ENCODE data around the gene MOCS3.
"Not testable (repeated sequence)": the region's sequence is repeated elsewhere in the genome, so short reads cannot be mapped to it uniquely, and the experiment has no call there.

Gene MOCS3

DNA sequence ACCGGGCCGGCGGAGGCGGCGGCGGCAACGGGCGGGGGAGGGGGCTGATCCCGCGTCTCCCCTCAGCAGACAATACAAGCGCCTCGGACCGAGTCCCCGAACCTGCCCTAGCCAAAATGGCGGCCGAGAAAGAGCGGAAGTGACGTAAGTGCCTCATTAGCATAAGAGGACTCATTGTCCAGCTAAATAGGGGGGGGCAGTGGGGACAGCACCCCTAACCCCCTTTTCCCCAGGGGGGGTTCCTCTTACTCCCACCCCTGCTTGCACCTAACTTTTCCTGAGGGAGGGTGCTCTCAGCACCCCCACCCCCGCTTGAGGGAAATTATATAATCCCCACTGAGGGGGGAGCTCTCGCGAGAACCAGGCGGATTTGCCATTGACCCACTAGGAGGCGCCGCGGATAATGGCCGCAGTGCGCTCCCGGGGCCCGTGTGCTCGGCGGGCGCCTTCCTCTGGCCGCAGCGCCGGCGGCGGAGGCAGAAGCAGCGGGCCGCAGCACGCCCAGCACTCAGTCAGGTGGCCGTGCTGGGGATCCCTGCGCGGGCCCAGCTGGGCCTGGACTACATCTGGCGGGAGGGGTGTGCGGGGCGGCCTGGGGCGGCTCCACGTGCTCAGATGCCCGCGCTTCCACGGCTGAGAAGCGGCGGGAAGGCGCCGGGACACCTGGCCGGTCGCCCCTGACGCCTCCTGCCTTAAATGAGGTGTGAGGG, 27.2 kb upstream of the MOCS3 start, which contains the start of gene ADNP:
Gene ADNP, minus strand, starts transcription at position 132 of the 710 bp plus-strand sequence. CDS start 27,441 bp downstream, outside the sequence.
- DNase-seq (ENCODE audit: low read depth in 2 of 3, low spot score in 2 of 3) = peak; percentile 71 to 84 (median 73)

DNA sequence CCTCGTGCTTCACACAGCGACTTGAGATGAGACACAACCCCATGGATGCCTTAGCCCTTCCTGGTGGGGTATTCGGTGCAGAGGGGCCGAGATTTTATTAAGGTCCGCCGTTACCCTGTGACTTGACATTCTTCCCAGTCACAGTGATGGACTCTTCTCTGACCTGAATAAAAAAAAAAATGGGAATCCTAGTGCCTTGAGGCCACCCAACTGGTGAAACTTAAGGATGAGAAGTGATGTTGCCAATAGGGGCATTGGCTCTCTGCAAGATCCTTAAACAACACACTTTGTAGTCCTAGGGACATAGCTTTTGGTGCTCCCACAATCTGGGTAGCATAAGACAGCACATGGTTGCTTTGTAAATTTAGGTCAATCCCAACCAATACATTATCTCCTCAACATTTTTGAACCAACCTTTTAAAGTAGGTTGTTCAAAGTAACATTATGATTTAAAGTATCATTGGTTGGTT, 26.6 kb upstream of the MOCS3 start:
- no peak for DNase-seq (ENCODE audit: low read depth in 2 of 3, low spot score in 2 of 3)

DNA sequence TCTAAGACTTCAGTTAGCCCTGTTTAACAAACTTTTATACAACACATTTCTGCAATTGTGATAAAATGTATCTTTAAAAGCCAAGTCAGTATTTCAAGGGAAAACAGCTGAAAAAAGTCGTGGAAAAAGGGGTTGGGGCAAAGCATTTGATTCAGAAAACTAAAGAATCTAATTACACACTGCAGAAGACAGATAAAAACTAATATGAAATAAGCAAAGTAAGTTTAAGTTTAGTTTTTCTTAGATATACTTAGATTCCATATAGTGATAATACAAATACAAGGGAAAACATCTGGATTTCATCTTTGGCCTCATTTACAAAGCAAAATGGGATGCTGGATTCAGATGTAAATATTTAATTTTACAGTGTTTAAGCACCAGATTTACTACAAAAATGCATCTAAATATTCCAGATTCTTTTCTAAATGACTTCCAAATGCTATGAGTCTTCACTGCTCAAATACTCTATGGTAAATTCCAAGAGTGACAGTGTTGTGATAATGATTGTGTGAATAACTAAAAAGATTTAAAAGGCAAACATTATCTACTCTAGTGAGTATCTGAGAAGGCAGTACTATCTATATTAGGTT, 25.8 kb upstream of the MOCS3 start:
- DNase-seq (ENCODE audit: low read depth in 2 of 3, low spot score in 2 of 3) = no peak

DNA sequence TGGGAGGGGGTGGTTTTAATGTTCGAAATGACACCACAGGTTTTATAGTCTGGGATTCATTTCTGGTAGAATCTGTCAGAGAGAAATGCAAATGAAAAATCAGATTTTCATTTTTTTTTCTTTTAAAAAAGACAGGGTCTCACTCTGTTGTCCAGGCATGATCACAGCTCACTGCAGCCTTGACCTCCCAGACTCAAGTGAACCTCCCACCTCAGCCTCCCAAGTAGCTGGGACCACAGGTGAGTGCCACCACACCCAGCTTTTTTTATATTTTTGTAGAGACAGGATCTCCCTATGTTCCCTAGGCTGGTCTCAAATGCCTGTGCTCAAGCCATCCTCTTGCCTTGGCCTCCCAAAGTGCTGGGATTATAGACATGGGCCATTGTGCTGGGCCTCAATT, 25.0 kb upstream of the MOCS3 start:
- no peak for DNase-seq (ENCODE audit: low read depth in 2 of 3, low spot score in 2 of 3)

DNA sequence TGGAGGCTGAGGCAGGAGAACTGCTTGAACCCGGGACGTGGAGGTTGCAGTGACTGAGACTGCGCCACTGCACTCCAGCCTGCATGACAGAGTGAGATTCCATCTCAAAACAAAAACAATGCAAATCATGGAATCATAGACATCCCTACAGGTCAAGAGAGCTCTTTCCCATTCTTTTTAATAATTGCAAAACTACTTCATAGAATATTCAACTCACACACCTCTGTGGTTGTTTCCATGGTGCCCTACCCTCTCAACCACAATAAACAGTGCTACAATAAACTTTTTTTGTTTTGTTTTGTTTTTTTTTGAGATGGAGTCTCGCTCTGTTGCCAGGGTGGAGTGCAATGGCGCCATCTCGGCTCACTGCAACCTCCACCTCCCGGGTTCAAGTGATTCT, 15.5 kb upstream of the MOCS3 start:
- DNase-seq (ENCODE audit: low read depth in 2 of 3, low spot score in 2 of 3) = no peak

GRCh38 chr20:50948132-50948785, 10.4 kb upstream of the MOCS3 start:
- DNase-seq (ENCODE audit: low read depth in 2 of 3, low spot score in 2 of 3) = no peak

DNA sequence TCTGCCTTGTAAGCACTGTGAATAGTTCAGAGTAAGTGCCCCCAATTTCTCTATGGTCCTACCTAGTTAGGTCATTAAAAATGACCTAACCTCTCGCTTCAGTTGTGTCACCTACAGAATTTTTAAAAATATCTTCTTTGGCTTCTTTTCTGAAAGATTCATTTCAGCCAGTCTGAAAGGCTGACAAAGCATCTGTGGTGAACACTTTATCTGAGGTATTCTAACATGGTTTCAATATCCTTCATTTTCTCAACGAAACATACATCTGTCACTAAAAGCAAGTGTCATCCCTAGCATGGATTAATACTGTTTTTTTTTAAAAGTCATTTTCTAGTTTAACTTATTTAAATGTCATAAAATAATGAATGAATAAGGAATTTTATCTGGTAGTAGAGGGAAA, 5.4 kb upstream of the MOCS3 start:
- no peak for DNase-seq (ENCODE audit: low read depth in 2 of 3, low spot score in 2 of 3)

DNA sequence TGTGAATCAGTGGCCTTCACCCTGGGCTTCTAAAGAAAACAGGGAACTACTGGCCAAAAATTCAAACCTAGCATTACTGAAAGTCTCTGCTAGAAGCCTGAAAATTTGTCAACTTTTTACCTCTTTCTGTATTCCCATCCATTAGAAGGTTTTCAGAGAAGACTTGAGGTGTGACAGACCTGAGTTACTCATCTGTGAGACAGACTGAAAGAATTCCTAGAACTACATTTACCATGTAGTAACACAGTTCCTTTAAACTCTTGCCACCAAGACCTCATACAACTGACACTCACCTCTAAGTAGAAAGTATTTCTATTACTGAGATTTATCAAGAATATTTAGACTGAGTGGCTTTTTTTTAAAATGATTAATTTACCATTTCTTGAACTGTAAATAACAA, 4.8 kb upstream of the MOCS3 start:
- DNase-seq (ENCODE audit: low read depth in 2 of 3, low spot score in 2 of 3) = no peak

DNA sequence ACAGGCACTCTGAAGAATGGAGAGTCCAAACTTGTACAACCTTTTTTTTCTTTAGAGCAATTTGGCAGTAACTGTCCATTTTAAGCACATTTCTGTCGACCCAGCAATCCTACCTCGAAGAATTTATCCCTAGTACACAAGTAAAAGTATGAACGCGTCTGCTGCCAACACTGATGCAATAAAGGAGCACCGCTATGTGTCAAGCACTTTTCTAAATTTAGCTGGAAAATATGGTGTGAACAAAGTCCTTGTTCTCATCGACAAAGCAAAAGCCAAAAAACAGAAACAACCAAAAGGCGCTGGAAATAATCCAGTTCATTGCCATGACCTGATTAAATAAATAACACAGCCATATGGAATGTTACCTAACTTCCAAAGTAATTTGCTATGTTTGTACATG, 1.3 kb upstream of the MOCS3 start:
- DNase-seq (ENCODE audit: low read depth in 2 of 3, low spot score in 2 of 3) = no peak

- DNase-seq (ENCODE audit: low read depth in 2 of 3, low spot score in 2 of 3) = peak; percentile 56 to 77 (median 76)
Observed at GRCh38 chr20:50957798-50958614, 612 bp upstream of the MOCS3 start, which contains the start of gene DPM1. Gene DPM1, minus strand, starts transcription at chr20:50958532. Its CDS starts 9 bp downstream, at chr20:50958523.

DNA sequence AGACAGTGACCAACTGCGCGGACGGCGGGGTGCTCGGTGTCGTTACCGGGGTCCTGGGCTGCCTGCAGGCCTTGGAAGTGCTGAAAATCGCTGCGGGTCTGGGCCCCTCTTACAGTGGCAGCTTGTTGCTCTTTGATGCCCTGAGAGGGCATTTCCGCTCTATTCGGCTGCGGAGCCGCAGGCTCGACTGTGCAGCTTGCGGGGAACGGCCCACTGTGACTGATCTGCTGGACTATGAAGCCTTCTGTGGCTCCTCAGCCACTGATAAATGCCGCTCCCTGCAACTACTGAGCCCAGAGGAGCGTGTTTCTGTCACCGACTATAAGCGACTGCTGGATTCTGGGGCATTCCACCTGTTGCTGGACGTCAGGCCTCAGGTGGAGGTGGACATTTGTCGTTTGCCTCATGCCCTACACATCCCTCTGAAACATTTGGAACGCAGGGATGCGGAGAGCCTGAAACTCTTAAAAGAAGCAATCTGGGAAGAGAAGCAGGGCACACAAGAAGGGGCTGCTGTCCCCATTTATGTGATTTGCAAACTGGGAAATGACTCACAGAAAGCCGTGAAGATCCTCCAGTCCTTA, 1.0 kb downstream of the MOCS3 start:
- DNase-seq (ENCODE audit: low read depth in 2 of 3, low spot score in 2 of 3) = no peak

- no peak for DNase-seq (ENCODE audit: low read depth in 2 of 3, low spot score in 2 of 3)
Observed at GRCh38 chr20:50967586-50967985, 9.0 kb downstream of the MOCS3 start.

- no peak for DNase-seq (ENCODE audit: low read depth in 2 of 3, low spot score in 2 of 3)
Observed at GRCh38 chr20:50968289-50968688, 9.7 kb downstream of the MOCS3 start.

DNA sequence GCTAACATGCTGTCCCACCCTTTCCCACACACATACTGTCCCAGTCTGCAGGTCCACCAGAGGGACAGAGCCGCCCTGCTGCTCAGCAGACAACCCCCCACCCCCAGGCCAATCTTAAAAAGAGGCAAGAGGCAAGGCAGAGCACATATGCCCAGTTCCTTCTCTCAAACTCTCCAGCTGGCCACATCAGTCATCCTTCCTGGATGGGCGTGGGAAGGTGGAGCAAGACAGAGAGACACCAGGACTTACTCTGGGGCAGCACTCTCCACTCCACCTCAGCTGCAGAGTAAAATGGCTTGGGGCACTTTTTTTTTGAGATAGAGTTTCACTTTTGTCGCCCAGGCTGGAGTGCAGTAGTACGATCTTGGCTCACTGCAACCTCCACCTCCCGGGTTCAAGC, 10.8 kb downstream of the MOCS3 start:
- DNase-seq (ENCODE audit: low read depth in 2 of 3, low spot score in 2 of 3) = no peak

DNA sequence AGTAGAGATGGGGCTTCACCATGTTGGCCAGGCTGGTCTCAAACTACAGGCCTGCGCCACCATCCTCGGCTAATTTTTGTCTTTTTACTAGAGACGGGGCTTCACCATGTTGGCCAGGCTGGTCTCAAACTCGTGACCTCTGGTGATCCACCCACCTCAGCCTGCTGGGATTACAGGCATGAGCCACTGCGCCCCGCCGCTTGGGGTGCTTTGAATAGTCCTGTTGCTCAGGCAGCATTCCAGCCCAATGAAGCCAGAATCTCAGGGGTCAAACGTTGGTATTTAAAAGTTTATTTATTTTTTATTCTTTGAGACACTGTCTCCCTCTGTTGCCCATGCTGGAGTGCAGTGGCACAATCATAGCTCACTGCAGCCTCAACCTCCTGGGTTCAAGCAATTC, 11.3 kb downstream of the MOCS3 start:
- no peak for DNase-seq (ENCODE audit: low read depth in 2 of 3, low spot score in 2 of 3)

DNA sequence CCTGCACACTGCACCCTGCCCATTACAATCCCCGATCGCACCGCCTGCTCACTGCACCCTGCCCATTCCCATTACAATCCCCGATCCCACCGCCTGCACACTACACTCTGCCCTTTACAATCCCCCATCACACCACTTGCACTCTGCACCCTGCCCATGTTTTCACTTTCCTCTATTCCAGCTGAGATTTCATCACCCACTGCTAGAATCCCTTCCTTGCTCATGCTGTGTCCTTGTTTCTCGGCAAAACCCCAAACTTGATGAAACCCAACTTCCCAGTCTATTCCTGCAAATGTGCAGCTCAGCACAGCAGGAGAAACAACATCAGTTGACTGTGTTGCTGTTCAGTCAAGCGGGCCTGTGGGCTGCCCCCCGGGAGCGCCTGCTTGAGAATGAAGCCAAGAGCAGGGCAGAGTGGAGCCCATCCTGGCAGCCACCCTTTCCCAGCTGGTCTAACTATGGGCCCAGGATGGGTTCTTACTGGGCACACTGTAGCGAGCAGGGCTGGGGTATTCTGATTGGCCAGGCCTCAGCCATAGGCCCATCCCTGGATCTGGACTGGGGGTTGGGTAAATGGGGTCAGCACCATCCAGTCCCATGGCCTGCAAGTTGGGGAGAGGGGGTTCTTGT, 17.2 kb downstream of the MOCS3 start:
- DNase-seq (ENCODE audit: low read depth in 2 of 3, low spot score in 2 of 3) = no peak

DNA sequence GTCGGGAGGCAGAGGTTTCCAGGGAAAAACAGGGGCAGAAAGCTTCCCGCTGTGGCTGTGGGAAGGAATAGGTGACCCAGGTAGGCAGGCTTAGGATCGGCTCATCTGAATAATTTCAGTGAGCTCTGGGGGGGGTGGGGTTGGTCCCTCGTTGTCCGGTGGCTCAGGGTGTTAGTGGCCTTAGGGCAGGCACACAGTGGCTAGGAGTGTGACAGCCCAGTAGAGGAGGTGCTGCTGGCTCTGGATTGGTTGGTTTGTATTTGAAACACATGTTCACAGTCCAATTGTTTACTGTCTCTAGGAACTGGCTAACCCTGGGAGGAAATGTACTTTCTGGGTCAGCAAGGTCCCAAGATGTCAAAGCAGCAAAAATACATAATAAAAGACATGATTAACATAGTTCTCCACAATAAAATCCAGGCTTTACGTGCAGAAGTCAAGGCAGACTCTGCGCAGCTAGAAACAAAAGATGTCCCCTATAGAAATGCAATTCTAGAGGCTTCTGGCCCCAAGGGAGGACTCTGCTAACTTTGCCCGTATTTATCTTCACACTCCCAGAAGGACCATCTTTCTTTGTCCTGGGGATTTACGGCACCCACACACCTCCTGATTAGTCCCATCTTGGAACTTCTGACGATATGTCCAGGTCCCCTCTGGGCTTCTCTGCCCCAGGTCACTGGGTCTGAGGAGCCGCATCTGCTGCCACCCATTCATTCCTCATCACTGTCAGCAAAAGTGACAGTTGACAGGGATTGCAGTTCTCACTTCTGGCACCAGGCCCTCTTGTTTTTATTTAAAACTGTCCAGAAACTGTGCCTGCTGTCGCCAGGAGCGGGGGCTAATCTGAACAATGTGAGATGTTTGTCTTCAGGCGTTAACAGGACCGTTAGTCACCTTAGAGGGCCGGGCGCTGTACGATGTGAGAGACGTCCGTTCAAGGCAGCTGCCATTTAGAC, 18.7 kb downstream of the MOCS3 start:
- DNase-seq (ENCODE audit: low read depth in 2 of 3, low spot score in 2 of 3) = no peak

GRCh38 chr20:50978533-50978932, 19.9 kb downstream of the MOCS3 start:
- DNase-seq (ENCODE audit: low read depth in 2 of 3, low spot score in 2 of 3) = not testable (repeated sequence)

DNA sequence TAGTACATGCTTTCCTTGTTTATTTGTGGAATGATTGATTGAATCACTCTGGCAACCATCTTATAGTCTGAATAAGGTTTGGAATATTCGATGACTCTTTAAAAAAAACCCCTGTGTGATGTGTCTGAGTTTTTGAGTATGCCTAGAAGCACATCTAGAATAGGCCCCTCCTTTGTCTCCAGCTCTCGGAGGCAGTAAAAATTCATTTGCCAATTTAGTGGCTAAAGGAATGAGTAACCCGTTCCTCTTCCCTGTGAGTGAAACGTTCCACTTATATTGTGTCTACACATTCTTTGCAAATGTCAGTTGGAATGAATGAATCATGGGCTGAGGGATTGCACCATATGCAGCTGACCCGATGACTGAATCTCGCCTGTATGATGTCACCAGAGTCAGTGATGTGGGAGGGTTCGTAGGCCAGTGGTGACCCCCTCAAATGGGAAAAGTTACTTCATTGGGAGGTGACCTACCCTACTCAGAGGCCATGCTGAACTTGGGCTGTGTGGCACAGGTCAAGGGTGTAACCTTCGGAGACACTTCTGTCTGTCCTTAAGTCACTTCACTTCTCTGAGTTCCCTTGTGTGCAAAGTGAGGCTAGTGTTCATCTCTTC, 21.6 kb downstream of the MOCS3 start:
- DNase-seq (ENCODE audit: low read depth in 2 of 3, low spot score in 2 of 3) = peak in 2 of 3 experiments; percentile 23 to 24

All from activated CD8-positive, alpha-beta memory T cell treated with anti-CD3 and anti-CD28 coated beads for 48 hours (primary cell).